Endothelial cell of umbilical vein (primary cell): Measurements from ENCODE around the gene KLHL21. TPM values are rescaled to one million over a fixed set of nuclear protein-coding genes. Genes with fewer than 3 reads are reported as not detected.

Experiments used
- BruUV-seq: library from RNA; stranded (reverse); fragments of 400-500 nt; replicated peaks from 2 replicates; lab custom pipeline; 2021; lab: Mats Ljungman, UMichigan
- CTCF ChIA-PET: fragments of 300-600, 350-600 bp; sonication (Branson Sonifier 250); formaldehyde crosslinking; loops from one replicate; lab custom pipeline; 2021; ENCODE audit warnings: antibody characterized with exemption, inconsistent platforms; lab: Charles Lee
- POLR2A ChIA-PET: fragments of 300-600, 350-600 bp; sonication (Branson Sonifier 250); formaldehyde crosslinking; loops from one replicate; lab custom pipeline; 2021; ENCODE audit warnings: antibody characterized with exemption, inconsistent platforms; lab: Charles Lee
- DNase-seq: peaks from one replicate; pipeline ENCODE4 v3.0.0-alpha.2; 2011; ENCODE audit warnings: low read depth, low spot score
- FAIRE-seq: peaks from 2 replicates; lab custom pipeline; 2011; peaks lifted over from hg19 to GRCh38; lab: Jason Lieb, UNC
- H2AFZ ChIP-seq: 2 replicates; pipeline ENCODE4 v1.6.0; 2012; ENCODE audit warnings: low read depth, low read length, control low read depth, inconsistent platforms
- H3K27ac ChIP-seq: 2 replicates; pipeline ENCODE4 v1.5.1; 2011; ENCODE audit warnings: low read depth, mild to moderate bottlenecking, control low read depth, low read length, moderate library complexity; ENCODE audit not compliant: insufficient read depth
- H3K27me3 ChIP-seq, 2 experiments: 2 replicates each; pipeline versions ENCODE4 v1.6.0 to v1.6.1; 2011; ENCODE audit warnings: low read length in 2 of 2, mixed read lengths in 1 of 2; ENCODE audit not compliant: control insufficient read depth in 2 of 2, insufficient read depth in 2 of 2
- H3K36me3 ChIP-seq, 2 experiments: 2 replicates in 1 of 2; 3 replicates in 1 of 2; pipeline ENCODE4 v1.5.1; 2011; ENCODE audit warnings: low read length in 2 of 2, mild to moderate bottlenecking in 1 of 2, moderate library complexity in 1 of 2; ENCODE audit not compliant: control insufficient read depth in 2 of 2, insufficient read depth in 2 of 2; ENCODE audit errors: extremely low read depth in 1 of 2
- H3K4me1 ChIP-seq: 3 replicates; pipeline ENCODE4 v1.5.1; 2011; ENCODE audit warnings: mild to moderate bottlenecking, low read length; ENCODE audit not compliant: control insufficient read depth, insufficient read depth; ENCODE audit errors: extremely low read depth
- H3K4me2 ChIP-seq: 2 replicates; pipeline ENCODE4 v1.6.1; 2011; ENCODE audit warnings: low read length, control low read depth, mixed read lengths; ENCODE audit not compliant: insufficient read depth
- H3K4me3 ChIP-seq, 3 experiments: fragments of 200-600 bp in 1 of 3; sonication (generic), shearing (Covaris generic) in 1 of 3; replicated peaks in 1 of 3; 2 replicates each; pipeline ENCODE4 v1.5.1; 2011 to 2016; ENCODE audit warnings: control low read depth in 3 of 3, low read length in 3 of 3, mild to moderate bottlenecking in 2 of 3, inconsistent platforms in 1 of 3, low read depth in 1 of 3, moderate library complexity in 1 of 3; ENCODE audit not compliant: insufficient read depth in 1 of 3
- H3K79me2 ChIP-seq: 2 replicates; pipeline ENCODE4 v1.6.0; 2012; ENCODE audit warnings: low read length, inconsistent platforms; ENCODE audit not compliant: control insufficient read depth, insufficient read depth
- H3K9ac ChIP-seq: replicated peaks from 2 replicates; pipeline ENCODE3; 2011; ENCODE audit warnings: low read length, control low read depth; ENCODE audit not compliant: insufficient read depth; ENCODE audit errors: extremely low read depth
- H3K9me1 ChIP-seq: replicated peaks from 3 replicates; pipeline ENCODE4 v1.6.0; 2011; ENCODE audit warnings: mild to moderate bottlenecking, low read length; ENCODE audit not compliant: control insufficient read depth, insufficient read depth; ENCODE audit errors: extremely low read depth
- H3K9me3 ChIP-seq: replicated peaks from 2 replicates; pipeline ENCODE4 v1.5.1; 2012; ENCODE audit warnings: low read length, inconsistent platforms; ENCODE audit not compliant: control insufficient read depth, insufficient read depth
- H4K20me1 ChIP-seq: replicated peaks from 2 replicates; pipeline ENCODE3; 2011; ENCODE audit warnings: mild to moderate bottlenecking, low read length; ENCODE audit not compliant: control insufficient read depth, insufficient read depth; ENCODE audit errors: extremely low read depth
- CTCF ChIP-seq, 2 donors: IDR thresholded peaks; 1 replicate in 1 of 2; 2 replicates in 1 of 2; pipeline ENCODE4 v1.5.1; 2011; ENCODE audit warnings: low read length in 2 of 2, mild to moderate bottlenecking in 2 of 2, moderate library complexity in 2 of 2, control low read depth in 1 of 2, inconsistent platforms in 1 of 2, low read depth in 1 of 2; ENCODE audit not compliant: insufficient read depth in 1 of 2; ENCODE audit errors: extremely low read depth in 1 of 2
- EZH2 ChIP-seq: IDR thresholded peaks from 2 replicates; pipeline ENCODE4 v1.6.1; 2012; ENCODE audit warnings: borderline replicate concordance, low read depth, mild to moderate bottlenecking, moderate library complexity, low read length, inconsistent platforms; ENCODE audit not compliant: severe bottlenecking
- FOS ChIP-seq: IDR thresholded peaks from 2 replicates; pipeline ENCODE4 v1.6.1; 2011; ENCODE audit warnings: mild to moderate bottlenecking, low read length, moderate library complexity, borderline replicate concordance; ENCODE audit not compliant: insufficient read depth
- GATA2 ChIP-seq: IDR thresholded peaks from 2 replicates; pipeline ENCODE4 v1.7.0; 2011; ENCODE audit warnings: low read depth, mild to moderate bottlenecking, moderate library complexity, mixed read lengths, low read length; ENCODE audit not compliant: insufficient read length, insufficient read depth
- JUN ChIP-seq: IDR thresholded peaks from 2 replicates; pipeline ENCODE4 v1.6.1; 2011; ENCODE audit warnings: borderline replicate concordance, low read depth; ENCODE audit not compliant: insufficient read length, insufficient read depth
- MAX ChIP-seq: IDR thresholded peaks from 2 replicates; pipeline ENCODE4 v1.6.1; 2011; ENCODE audit not compliant: insufficient read depth, insufficient read length
- MYC ChIP-seq: IDR thresholded peaks from one replicate; pipeline ENCODE4 v1.6.1; 2011; ENCODE audit warnings: mild to moderate bottlenecking, low read depth, low read length
- POLR2AphosphoS5 ChIP-seq: IDR thresholded peaks from 2 replicates; pipeline ENCODE4 v1.6.1; 2012; ENCODE audit warnings: low read depth, mild to moderate bottlenecking, control low read depth, low read length, moderate library complexity; ENCODE audit not compliant: insufficient read depth
- dilution Hi-C: fragments of 300-500 bp; cut with MboI; formaldehyde crosslinking; loops from one replicate; pipeline ENCODE4 v1.15.0; 2019; ENCODE audit warnings: low sequenced_read_pairs; ENCODE audit not compliant: extremely low pct_ligation_motif_present
- intact Hi-C: fragments of 100-400 bp; cut with micrococcal nuclease; formaldehyde crosslinking; loops from one replicate; pipeline ENCODE4 v1.10.0; 2022
- polyA plus RNA-seq, 4 experiments: library from polyadenylated mRNA; depleted of rRNA in 3 of 4; stranded (reverse) in 3 of 4; unstranded in 1 of 4; fragments of >200 nt; gene quantifications; 2 replicates each; pipeline versions ENCODE4 v1.2.1 to v1.2.3, GENCODE V29; 2011 to 2012; ENCODE audit warnings: missing spikeins in 1 of 4
- total RNA-seq: library from RNA; stranded (reverse); gene quantifications from 2 replicates; pipeline ENCODE4 v1.2.3, GENCODE V29; 2021

KLHL21 gene
- total and polyA plus RNA-seq, 2 donors (not counting 3 experiments of a cell fraction or from before 2014, with no cell fraction given) = 18.0 to 22.4 TPM

GRCh38 chr1:6582370-6582769 is 20.3 kb downstream of the KLHL21 start:
- Histone ChIP-seq H3K9me3 (no peaks in the 10 kb centered on the region), H3K27ac (no peak overlapping the region), H3K4me2 (no peak overlapping the region), H3K27me3 (no peaks in the 10 kb centered on the region), H3K9me1 (no peaks in the 10 kb centered on the region), H3K4me3 (no peak overlapping the region), H3K4me1 (peaks cover 14% of the 10 kb centered on the region), H4K20me1 (no peaks in the 10 kb centered on the region), H2AFZ (no peak overlapping the region), H3K79me2 (peaks cover 11% of the 10 kb centered on the region), H3K36me3 (peaks cover 0 to 2% of the 10 kb centered on the region in 2 experiments), H3K9ac (no peak overlapping the region)
- dilution Hi-C loops = no loop called here
- ChIA-PET CTCF (interaction anchor here (0.9 to 1.0 kb wide), 2 partner anchors 22 to 64 kb away, joined by 3 read pairs; no protein-coding TSS in a partner anchor), POLR2A (no interaction called here)
- intact Hi-C loops = no loop called here
- FAIRE-seq (no peak), DNase-seq (no peak)
- TF ChIP-seq JUN (no peak), EZH2 (no peak), GATA2 (no peak), POLR2AphosphoS5 (no peak)
- no TSS peak for BruUV-seq

GRCh38 chr1:6581561-6582305 is 20.9 kb downstream of the KLHL21 start:
- FAIRE-seq = no peak

More at GRCh38 chr1:6581561-6582305, 20.9 kb downstream of the KLHL21 start:
- no peak for DNase-seq
- TF ChIP-seq EZH2 (no peak), MAX (no peak), JUN (no peak), FOS (no peak), POLR2AphosphoS5 (no peak), MYC (no peak), CTCF (IDR thresholded peaks at IDR 0.05; ENCODE audit: extremely low read depth in 1 of 2, insufficient read depth in 1 of 2, low read depth in 1 of 2, low read length in 2 of 2) (no peak)
- H3K9ac ChIP-seq = no peak overlapping the region
- H3K36me3 ChIP-seq = no peaks in the 10 kb centered on the region
- no peak overlapping the region for H2AFZ ChIP-seq
- intact Hi-C loops (no loop called here), dilution Hi-C loops (no loop called here)
- H3K27ac ChIP-seq = no peak overlapping the region
- peaks cover 14% of the 10 kb centered on the region for H3K4me1 ChIP-seq
- no peaks in the 10 kb centered on the region for H4K20me1 ChIP-seq
- ChIA-PET POLR2A (no interaction called here), CTCF (interaction anchor here (0.7 to 0.9 kb wide), 2 partner anchors 27 to 31 kb away, joined by 3 read pairs; partner anchors contain the start of gene NOL9)
- no peaks in the 10 kb centered on the region for H3K27me3 ChIP-seq
- H3K9me3 ChIP-seq = no peaks in the 10 kb centered on the region
- no peaks in the 10 kb centered on the region for H3K9me1 ChIP-seq
- BruUV-seq = no TSS peak
- H3K4me2 ChIP-seq = no peak overlapping the region
- H3K4me3 ChIP-seq = no peak overlapping the region
- peaks cover 11% of the 10 kb centered on the region for H3K79me2 ChIP-seq
